GM12878 (cell line): Measurements from ENCODE around the gene AFMID. TPM values are rescaled to one million over a fixed set of nuclear protein-coding genes. Genes with fewer than 3 reads are reported as not detected.

Experiments used
- ATAC-seq: fragments of 200-7000 bp; cut with Tn5 transposase; 3 replicates; pipeline ENCODE4 v1.9.1; 2020; ENCODE audit warnings: mild to moderate bottlenecking, moderate library complexity
- BruUV-seq: library from RNA; stranded (reverse); fragments of 400-500 nt; replicated peaks from 2 replicates; lab custom pipeline; 2021; lab: Mats Ljungman, UMichigan
- CTCF ChIA-PET: fragments of 300-600 bp; sonication (Branson Sonifier 250); formaldehyde crosslinking; extraction: SDS; loops from one replicate; lab custom pipeline; 2021; ENCODE audit warnings: inconsistent platforms; lab: Yijun Ruan, JAX
- POLR2A ChIA-PET: fragments of 350-600 bp; formaldehyde crosslinking; extraction: SDS; loops from one replicate; lab custom pipeline; 2021; ENCODE audit warnings: inconsistent platforms; lab: Charles Lee
- RAD21 ChIA-PET: fragments of 300-600 bp; sonication (Branson Sonifier 250); formaldehyde crosslinking; loops from one replicate; lab custom pipeline; 2023; ENCODE audit warnings: antibody characterized with exemption; ENCODE audit not compliant: unreplicated experiment; lab: Charles Lee
- SMC1A ChIA-PET: fragments of 300-600 bp; sonication (Branson Sonifier 250); formaldehyde crosslinking; loops from one replicate; lab custom pipeline; 2023; ENCODE audit not compliant: unreplicated experiment, uncharacterized antibody; lab: Charles Lee
- DNase-seq: peaks from one replicate; pipeline ENCODE4 v3.0.0-alpha.2; 2011; ENCODE audit warnings: low read depth, low spot score
- FAIRE-seq: peaks from 3 replicates; lab custom pipeline; 2011; peaks lifted over from hg19 to GRCh38; lab: Jason Lieb, UNC
- H2AFZ ChIP-seq: 2 replicates; pipeline ENCODE4 v1.6.0; 2011; ENCODE audit warnings: low read depth, low read length, control low read depth; ENCODE audit not compliant: control insufficient read depth
- H3K27ac ChIP-seq: 2 replicates; pipeline ENCODE4 v1.5.1; 2011; ENCODE audit warnings: control low read depth; ENCODE audit not compliant: control insufficient read depth, insufficient read depth
- H3K27me3 ChIP-seq, 2 experiments: replicated peaks in 1 of 2; 2 replicates each; pipeline versions ENCODE4 v1.6.0 to v1.6.1; 2011; ENCODE audit warnings: low read length in 1 of 2; ENCODE audit not compliant: control insufficient read depth in 2 of 2, insufficient read depth in 2 of 2
- H3K36me3 ChIP-seq, 2 experiments: 2 replicates each; pipeline ENCODE4 v1.5.1; 2011; ENCODE audit warnings: low read length in 1 of 2; ENCODE audit not compliant: control insufficient read depth in 2 of 2, insufficient read depth in 2 of 2
- H3K4me1 ChIP-seq: 2 replicates; pipeline ENCODE4 v1.6.1; 2011; ENCODE audit warnings: mild to moderate bottlenecking, low read length, moderate library complexity, mixed read lengths; ENCODE audit not compliant: control insufficient read depth, insufficient read depth
- H3K4me2 ChIP-seq: 2 replicates; pipeline ENCODE4 v1.6.0; 2011; ENCODE audit warnings: control low read depth; ENCODE audit not compliant: control insufficient read depth, insufficient read depth
- H3K4me3 ChIP-seq: fragments of 200-600 bp; sonication (generic); 2 replicates; pipeline ENCODE4 v1.5.1; 2016
- H3K79me2 ChIP-seq: 2 replicates; pipeline ENCODE4 v1.6.0; 2011; ENCODE audit warnings: low read length; ENCODE audit not compliant: control insufficient read depth, insufficient read depth
- H3K9ac ChIP-seq: 2 replicates; pipeline ENCODE4 v1.8.0; 2011; ENCODE audit warnings: low read length, control low read depth, mixed read lengths; ENCODE audit not compliant: control insufficient read depth, insufficient read depth
- H3K9me3 ChIP-seq: replicated peaks from 3 replicates; pipeline ENCODE4 v1.5.1; 2011; ENCODE audit warnings: mild to moderate bottlenecking, low read length; ENCODE audit not compliant: control insufficient read depth, insufficient read depth
- H4K20me1 ChIP-seq: 2 replicates; pipeline ENCODE4 v1.6.0; 2011; ENCODE audit not compliant: control insufficient read depth, insufficient read depth
- ATF3 ChIP-seq: IDR thresholded peaks from 2 replicates; pipeline ENCODE4 v1.6.1; 2011; ENCODE audit warnings: low read depth, mild to moderate bottlenecking, low read length, moderate library complexity, borderline replicate concordance; ENCODE audit errors: extremely low read depth
- CHD1 ChIP-seq: IDR thresholded peaks from 2 replicates; pipeline ENCODE4 v1.6.1; 2012; ENCODE audit warnings: low read depth, low read length, improper control_type of control experiment
- DPF2 ChIP-seq: fragments of 450-650 bp; IDR thresholded peaks from 2 replicates; pipeline ENCODE4 v1.6.1; 2017; ENCODE audit warnings: mild to moderate bottlenecking
- EP300 ChIP-seq, 2 experiments: fragments of 150-350 bp in 1 of 2; IDR thresholded peaks; 2 replicates each; pipeline ENCODE4 v1.6.1; 2011 to 2012; ENCODE audit warnings: low read depth in 2 of 2, low read length in 2 of 2, borderline replicate concordance in 1 of 2, improper control_type of control experiment in 1 of 2, inconsistent platforms in 1 of 2; ENCODE audit not compliant: control insufficient read depth in 1 of 2
- ETV6 ChIP-seq, 2 experiments: fragments of 450-650 bp in 1 of 2; IDR thresholded peaks in 1 of 2; conservative IDR thresholded peaks in 1 of 2; 2 replicates each; pipeline ENCODE4 v1.6.1; 2014; ENCODE audit warnings: antibody characterized with exemption in 1 of 2, borderline replicate concordance in 1 of 2, low read depth in 1 of 2, mild to moderate bottlenecking in 1 of 2, moderate library complexity in 1 of 2
- HDAC2 ChIP-seq: fragments of 200-600 bp; sonication (generic); IDR thresholded peaks from 2 replicates; pipeline ENCODE4 v1.6.1; 2017
- KDM1A ChIP-seq: fragments of 200-600 bp; sonication (generic); IDR thresholded peaks from 2 replicates; pipeline ENCODE4 v1.6.1; 2016; ENCODE audit warnings: borderline replicate concordance
- SMAD5 ChIP-seq: IDR thresholded peaks from 2 replicates; pipeline ENCODE4 v1.6.1; 2016; ENCODE audit warnings: antibody characterized with exemption, low read depth
- TAF1 ChIP-seq: IDR thresholded peaks from 2 replicates; pipeline ENCODE4 v1.6.1; 2011; ENCODE audit warnings: mild to moderate bottlenecking, low read depth, low read length, borderline replicate concordance
- USF2 ChIP-seq: IDR thresholded peaks from 2 replicates; pipeline ENCODE4 v1.6.1; 2011; ENCODE audit warnings: low read depth, low read length, improper control_type of control experiment, borderline replicate concordance
- ZBTB4 ChIP-seq: fragments of 450-650 bp; formaldehyde crosslinking; IDR thresholded peaks from 2 replicates; pipeline ENCODE4 v1.4.0; 2022; ENCODE audit warnings: mild to moderate bottlenecking, moderate library complexity
- ZNF207 ChIP-seq: fragments of 450-650 bp; IDR thresholded peaks from 2 replicates; pipeline ENCODE4 v1.6.1; 2014; ENCODE audit warnings: antibody characterized with exemption, mild to moderate bottlenecking, borderline replicate concordance
- WGBS: methylation state at CpG from one replicate; pipeline ENCODE4 v1.1.6; 2016; ENCODE audit warnings: low lambda C conversion rate; ENCODE audit not compliant: insufficient replicate concordance, insufficient coverage; ENCODE audit errors: missing lambda C conversion rate; 5-methylcytosine and 5-hydroxymethylcytosine counted together
- in situ Hi-C: fragments of 300-500 bp; cut with MboI; formaldehyde crosslinking; loops from 9 replicates; pipeline ENCODE4 v1.14.3; 2018; ENCODE audit warnings: mixed read lengths
- intact Hi-C: fragments of 100-400 bp; cut with micrococcal nuclease; formaldehyde crosslinking; loops from one replicate; pipeline ENCODE4 v1.14.2; 2022; ENCODE audit not compliant: unreplicated experiment
- polyA plus RNA-seq, 11 experiments: library from polyadenylated mRNA; depleted of rRNA in 4 of 11; unstranded in 6 of 11; stranded (reverse) in 5 of 11; fragments of >200 nt; fragmentation: Nextera tagmentation in 4 of 11; fragmentation: Illumina TruSeq in 1 of 11; extraction: Ambion mirVana in 4 of 11; extraction: Trizol in 1 of 11; gene quantifications; 1 replicate in 1 of 11; 2 replicates in 10 of 11; pipeline versions ENCODE4 v1.2.1 to v1.2.3, GENCODE V29; 2011 to 2016; ENCODE audit warnings: inconsistent platforms in 2 of 11, missing spikeins in 2 of 11, low read depth in 1 of 11
- total RNA-seq, 4 experiments: library from RNA; depleted of rRNA in 3 of 4; stranded (reverse); fragments of >200 nt in 3 of 4; fragmentation: Illumina TruSeq in 1 of 4; extraction: Trizol in 1 of 4; gene quantifications; 2 replicates each; pipeline versions ENCODE4 v1.2.1 to v1.2.3, GENCODE V29; 2013 to 2021

Gene AFMID
- total and polyA plus RNA-seq, 10 of the 15 experiments (the other 5 are each of a cell fraction or from before 2014, with no cell fraction given) = 36.1 to 98.8 (median 51.6) TPM

GRCh38 chr17:78180508-78180907 is 6.7 kb upstream of the AFMID start:
- in situ Hi-C loops = no loop called here
- no TSS peak for BruUV-seq
- H3K27me3 ChIP-seq = no peaks in the 10 kb centered on the region
- H3K4me1 ChIP-seq = peaks cover 28% of the 10 kb centered on the region
- FAIRE-seq (no peak), DNase-seq (no peak), ATAC-seq (no peak)
- intact Hi-C loops = no loop called here
- no peak overlapping the region for H3K4me3 ChIP-seq
- SMC1A ChIA-PET = interaction anchor here (1.0 to 1.5 kb wide), 2 partner anchors 26 to 34 kb away, joined by 3 to 4 read pairs; no protein-coding TSS in a partner anchor
- no peak overlapping the region for H3K9ac ChIP-seq
- no peaks in the 10 kb centered on the region for H4K20me1 ChIP-seq
- peaks cover 3% of the 10 kb centered on the region; the same call in 1 of the 2 replicates for H3K79me2 ChIP-seq
- peak overlapping the region; percentile 7; the same call in 1 of the 2 replicates for H3K4me2 ChIP-seq
- H3K27ac ChIP-seq = no peak overlapping the region
- H3K36me3 ChIP-seq = peaks cover 10 to 11% of the 10 kb centered on the region in 2 experiments; a peak in 3 of 4 replicates
- POLR2A ChIA-PET = interaction anchor here (0.6 to 1.3 kb wide), 4 partner anchors 23 to 54 kb away, joined by 4 to 6 read pairs (median 4); no protein-coding TSS in a partner anchor
- no peak overlapping the region for H2AFZ ChIP-seq
- TF ChIP-seq DPF2 (no peak), ETV6 (conservative IDR thresholded peaks at IDR 0.05 in 1 of 2, IDR thresholded peaks at IDR 0.05 in 1 of 2; ENCODE audit: borderline replicate concordance in 1 of 2, low read depth in 1 of 2) (no peak), ZNF207 (no peak), USF2 (no peak), SMAD5 (no peak), KDM1A (no peak), CHD1 (no peak), HDAC2 (no peak), TAF1 (no peak), EP300 (IDR thresholded peaks at IDR 0.05; ENCODE audit: borderline replicate concordance in 1 of 2, control insufficient read depth in 1 of 2, low read depth in 2 of 2, low read length in 2 of 2) (no peak), ZBTB4 (CRISPR knock-in tag) (no peak), ATF3 (no peak)
- no peaks in the 10 kb centered on the region for H3K9me3 ChIP-seq
- CTCF ChIA-PET = interaction anchor here (1.0 to 1.3 kb wide), 4 partner anchors 60 to 164 kb away, joined by 3 to 4 read pairs (median 4); no protein-coding TSS in a partner anchor
- RAD21 ChIA-PET = interaction anchor here (1.0 to 1.7 kb wide), 3 partner anchors 8 to 161 kb away, joined by 3 to 4 read pairs (median 3); no protein-coding TSS in a partner anchor
- WGBS = 63% methylated on average over 2 of the region's 2 CpGs
